Neural cell (in vitro differentiated cells): ENCODE results near the gene MTCL1. TPM values are rescaled to one million over a fixed set of nuclear protein-coding genes. Genes with fewer than 3 reads are reported as not detected.

Source experiments
- H2AFZ ChIP-seq: fragments of 200-600, 300-800 bp; sonication (generic), shearing (Covaris generic); 2 replicates; pipeline ENCODE4 v1.6.0; 2014; ENCODE audit warnings: low read depth, mild to moderate bottlenecking, antibody characterized with exemption, low read length, moderate library complexity
- H3F3A ChIP-seq: fragments of 200-600 bp; shearing (Covaris generic); 2 replicates; pipeline ENCODE4 v1.6.1; 2016; ENCODE audit warnings: mild to moderate bottlenecking, moderate library complexity, mixed read lengths, antibody characterized with exemption, low read length; ENCODE audit not compliant: insufficient read depth, poor library complexity, severe bottlenecking
- H3K27ac ChIP-seq: fragments of 200-600, 300-800 bp; sonication (generic), shearing (Covaris generic); 2 replicates; pipeline ENCODE4 v1.5.1; 2014; ENCODE audit warnings: mild to moderate bottlenecking, low read length, moderate library complexity
- H3K27me3 ChIP-seq: fragments of 300-800, 200-600 bp; sonication (generic), shearing (Covaris generic); 2 replicates; pipeline ENCODE4 v1.6.0; 2014; ENCODE audit warnings: mild to moderate bottlenecking, low read depth, low read length, moderate library complexity; ENCODE audit not compliant: insufficient read depth
- H3K36me3 ChIP-seq: fragments of 300-800, 200-600 bp; sonication (generic), shearing (Covaris generic); 2 replicates; pipeline ENCODE4 v1.5.1; 2014; ENCODE audit warnings: mild to moderate bottlenecking, antibody characterized with exemption, low read length, moderate library complexity; ENCODE audit not compliant: insufficient read depth
- H3K4me2 ChIP-seq: fragments of 300-800, 200-600 bp; sonication (generic), shearing (Covaris generic); 2 replicates; pipeline ENCODE4 v1.6.0; 2014; ENCODE audit warnings: mild to moderate bottlenecking, low read length
- H3K4me3 ChIP-seq: fragments of 300-800, 200-600 bp; sonication (generic), shearing (Covaris generic); 2 replicates; pipeline ENCODE4 v1.5.1; 2014; ENCODE audit warnings: mild to moderate bottlenecking, low read length, moderate library complexity
- H3K79me2 ChIP-seq: fragments of 200-600 bp; shearing (Covaris generic); replicated peaks from 2 replicates; pipeline ENCODE4 v1.6.0; 2014; ENCODE audit warnings: mild to moderate bottlenecking, low read length, moderate library complexity; ENCODE audit not compliant: insufficient read depth
- H3K9ac ChIP-seq: fragments of 300-800, 200-600 bp; sonication (generic), shearing (Covaris generic); 2 replicates; pipeline ENCODE4 v1.6.1; 2016; ENCODE audit warnings: mild to moderate bottlenecking, low read length, mixed read lengths
- H3K9me2 ChIP-seq: fragments of 200-600 bp; shearing (Covaris generic); 2 replicates; pipeline ENCODE4 v1.6.1; 2016; ENCODE audit warnings: mild to moderate bottlenecking, low read length, mixed read lengths; ENCODE audit not compliant: insufficient read depth
- H3K9me3 ChIP-seq: fragments of 200-600, 300-800 bp; sonication (generic), shearing (Covaris generic); 2 replicates; pipeline ENCODE4 v1.6.1; 2016; ENCODE audit warnings: mild to moderate bottlenecking, mixed run types, low read length, moderate library complexity, mixed read lengths
- H4K20me1 ChIP-seq: fragments of 200-600 bp; shearing (Covaris generic); 2 replicates; pipeline ENCODE4 v1.6.1; 2016; ENCODE audit warnings: mild to moderate bottlenecking, mixed run types; ENCODE audit not compliant: insufficient read depth
- CTCF ChIP-seq: fragments of 450-650 bp; IDR thresholded peaks from 2 replicates; pipeline ENCODE4 v1.5.1; 2014; ENCODE audit warnings: antibody characterized with exemption, mild to moderate bottlenecking, moderate library complexity; ENCODE audit not compliant: poor library complexity, severe bottlenecking
- EP300 ChIP-seq: fragments of 450-650 bp; conservative IDR thresholded peaks from 2 replicates; pipeline ENCODE4 v1.6.1; 2014; ENCODE audit warnings: antibody characterized with exemption, mild to moderate bottlenecking, moderate library complexity; ENCODE audit not compliant: poor library complexity, severe bottlenecking
- EZH2 ChIP-seq: fragments of 200-600, 300-800 bp; shearing (Covaris generic), sonication (generic); IDR thresholded peaks from 2 replicates; pipeline ENCODE4 v1.6.1; 2014; ENCODE audit warnings: antibody characterized with exemption, low read length, borderline replicate concordance, mild to moderate bottlenecking; ENCODE audit not compliant: insufficient read depth, poor library complexity, severe bottlenecking
- MXI1 ChIP-seq: fragments of 450-650 bp; conservative IDR thresholded peaks from 2 replicates; pipeline ENCODE4 v1.6.1; 2014; ENCODE audit warnings: antibody characterized with exemption, mild to moderate bottlenecking; ENCODE audit not compliant: poor library complexity, severe bottlenecking
- POLR2AphosphoS5 ChIP-seq: IDR thresholded peaks from 2 replicates; pipeline ENCODE4 v1.6.1; 2012
- RAD21 ChIP-seq: fragments of 450-650 bp; conservative IDR thresholded peaks from 2 replicates; pipeline ENCODE4 v1.6.1; 2014; ENCODE audit warnings: antibody characterized with exemption, mild to moderate bottlenecking, moderate library complexity
- REST ChIP-seq: IDR thresholded peaks from 2 replicates; pipeline ENCODE4 v1.6.1; 2012; ENCODE audit warnings: borderline replicate concordance
- SMC3 ChIP-seq: fragments of 450-650 bp; conservative IDR thresholded peaks from 2 replicates; pipeline ENCODE4 v1.6.1; 2014; ENCODE audit warnings: antibody characterized with exemption, mild to moderate bottlenecking, moderate library complexity; ENCODE audit not compliant: poor library complexity
- TAF1 ChIP-seq: IDR thresholded peaks from 2 replicates; pipeline ENCODE4 v1.6.1; 2012; ENCODE audit warnings: low read depth
- polyA plus RNA-seq: library from polyadenylated mRNA; depleted of rRNA; stranded (reverse); fragments of >200 nt; gene quantifications from 2 replicates; pipeline ENCODE4 v1.2.3, GENCODE V29; 2014

The MTCL1 gene
- polyA plus RNA-seq, 1 donor from 2014 or later, result 20.8 TPM

GRCh38 chr18:8787794-8788193 is 82.4 kb downstream of the MTCL1 start:
- no peak overlapping the region for H3K27ac ChIP-seq
- H3K79me2 ChIP-seq, result no peaks in the 10 kb centered on the region
- H3K4me3 ChIP-seq, result no peak overlapping the region
- H3K4me2 ChIP-seq, result no peak overlapping the region
- no peaks in the 10 kb centered on the region for H3K27me3 ChIP-seq
- H3K9ac ChIP-seq, result no peak overlapping the region
- TF ChIP-seq REST (no peak), EZH2 (no peak), EP300 (no peak), CTCF (no peak), TAF1 (no peak), SMC3 (no peak), MXI1 (no peak), POLR2AphosphoS5 (no peak), RAD21 (no peak)
- H3K9me2 ChIP-seq, result no peaks in the 10 kb centered on the region
- H4K20me1 ChIP-seq, result no peaks in the 10 kb centered on the region
- peaks cover 6% of the 10 kb centered on the region for H3K36me3 ChIP-seq
- no peaks in the 10 kb centered on the region for H3F3A ChIP-seq
- H3K9me3 ChIP-seq, result no peaks in the 10 kb centered on the region
- no peak overlapping the region for H2AFZ ChIP-seq

- TF ChIP-seq MXI1, result no peak
- TF ChIP-seq REST, result no peak
- TF ChIP-seq CTCF, result no peak
- no peak for TF ChIP-seq EP300
- no peak for TF ChIP-seq EZH2
- TF ChIP-seq TAF1, result no peak
- no peak for TF ChIP-seq POLR2AphosphoS5
- TF ChIP-seq RAD21, result no peak
- no peak for TF ChIP-seq SMC3
- no peak overlapping the region for H3K27ac ChIP-seq
- no peak overlapping the region for H3K4me2 ChIP-seq
- H2AFZ ChIP-seq, result no peak overlapping the region
- H3K36me3 ChIP-seq, result peaks cover 6% of the 10 kb centered on the region
- H4K20me1 ChIP-seq, result no peaks in the 10 kb centered on the region
- H3K9me3 ChIP-seq, result no peaks in the 10 kb centered on the region
- H3K4me3 ChIP-seq, result no peak overlapping the region
- H3K9ac ChIP-seq, result no peak overlapping the region
- H3F3A ChIP-seq, result no peaks in the 10 kb centered on the region
- H3K79me2 ChIP-seq, result no peaks in the 10 kb centered on the region
- H3K9me2 ChIP-seq, result no peaks in the 10 kb centered on the region
- no peaks in the 10 kb centered on the region for H3K27me3 ChIP-seq
Measured at GRCh38 chr18:8788503-8789429, 83.4 kb downstream of the MTCL1 start.
